Activated CD4-positive, alpha-beta T cell treated with anti-CD3 and anti-CD28 coated beads, Interleukin-2, amount 50 U/mL, for 4 hours (primary cell): ENCODE data around the gene NME4.
A peak's percentile ranks its signal among the peaks of the same experiment; 100 is the strongest.
"Not testable (repeated sequence)": the region's sequence is repeated elsewhere in the genome, so short reads cannot be mapped to it uniquely, and the experiment has no call there.

Experiments
- DNase-seq, 2 experiments: peaks; one replicate each; pipeline ENCODE4 v3.0.0-alpha.2; 2020

NME4 gene

DNA sequence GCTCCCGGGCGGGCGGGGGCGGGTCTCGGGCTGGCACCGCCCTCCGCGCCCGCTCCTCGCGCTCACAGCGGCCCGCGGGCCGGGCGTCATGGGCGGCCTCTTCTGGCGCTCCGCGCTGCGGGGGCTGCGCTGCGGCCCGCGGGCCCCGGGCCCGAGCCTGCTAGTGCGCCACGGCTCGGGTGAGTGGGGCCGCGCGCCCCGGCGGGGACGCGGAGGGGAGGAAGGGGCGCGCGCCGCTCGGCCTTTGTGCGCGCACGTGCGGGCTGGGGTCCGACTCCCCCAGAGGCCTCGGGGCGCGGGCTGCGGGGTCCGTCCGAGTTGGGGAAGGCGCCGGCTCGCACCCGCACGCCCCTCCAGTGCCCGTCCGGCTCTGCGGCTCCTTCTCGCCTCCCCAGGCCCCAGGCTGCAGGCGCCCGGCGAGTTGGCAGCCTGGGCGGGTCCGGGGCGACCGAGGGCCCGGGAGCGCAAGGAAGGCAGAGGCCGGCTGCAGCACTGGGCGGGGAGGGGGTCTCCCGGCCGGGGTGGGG, at the start of gene NME4:
Gene NME4 (plus strand): TSS at position 65 of the 527 bp plus-strand sequence. CDS start 24 bp downstream, at position 89.
- no peak for DNase-seq

DNA sequence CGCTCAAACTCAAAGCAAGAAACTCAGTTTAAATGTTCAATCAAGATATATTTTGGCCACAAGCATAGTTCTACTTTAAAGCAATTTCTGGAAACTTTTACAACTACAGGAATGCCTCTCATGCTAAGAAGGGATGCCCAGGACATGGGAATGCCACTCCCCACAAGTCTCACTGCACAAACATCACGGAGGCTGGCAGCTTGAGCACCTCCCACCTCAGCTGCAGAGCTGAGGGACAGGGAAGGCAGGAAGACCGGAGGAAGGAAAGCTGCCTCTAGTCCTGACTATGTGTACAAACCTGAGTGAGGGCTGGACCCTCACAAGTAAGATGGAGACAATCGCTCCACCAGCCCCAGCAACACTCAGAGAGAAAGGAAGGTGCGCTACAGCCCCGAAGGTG, 49.8 kb upstream of the NME4 start:
- DNase-seq, result no peak

DNA sequence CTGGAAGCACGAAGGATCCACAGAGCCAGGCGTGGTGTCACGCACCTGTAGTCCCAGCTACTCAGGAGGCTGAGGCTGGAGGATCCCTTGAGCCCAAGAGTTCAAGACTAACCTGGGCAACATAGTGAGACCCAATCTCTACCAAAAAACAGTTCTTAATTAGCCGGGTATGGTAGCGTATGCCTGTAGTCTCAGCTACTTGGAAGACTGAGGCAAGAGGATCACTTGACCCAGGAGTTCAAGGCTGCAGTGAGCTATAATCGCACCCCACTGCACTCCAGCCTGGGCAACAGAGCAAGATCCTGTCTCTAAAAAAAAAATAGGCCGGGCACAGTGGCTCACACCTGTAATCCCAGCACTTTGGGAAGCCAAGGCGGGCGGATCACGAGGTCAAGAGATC, 48.5 kb upstream of the NME4 start:
- DNase-seq, result not testable (repeated sequence)

DNA sequence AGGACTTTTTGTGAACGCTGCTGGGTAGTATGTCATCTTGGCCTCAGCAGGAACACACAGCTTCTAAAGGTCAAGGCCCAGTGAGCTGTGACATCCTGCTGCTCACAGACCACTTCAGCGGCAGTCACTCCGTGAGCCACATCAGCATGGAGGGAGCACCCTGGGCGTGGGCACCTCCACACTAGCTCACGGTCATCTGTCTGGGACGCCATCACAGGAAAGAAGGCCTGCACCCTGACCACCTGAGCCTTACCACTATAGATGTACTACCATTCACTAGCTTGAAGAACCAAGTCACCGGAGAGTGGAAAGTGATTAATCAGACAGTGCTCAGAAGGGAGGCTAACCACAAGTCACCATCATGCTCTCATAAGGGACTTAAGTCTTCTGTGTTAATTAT, 47.8 kb upstream of the NME4 start:
- no peak for DNase-seq

DNA sequence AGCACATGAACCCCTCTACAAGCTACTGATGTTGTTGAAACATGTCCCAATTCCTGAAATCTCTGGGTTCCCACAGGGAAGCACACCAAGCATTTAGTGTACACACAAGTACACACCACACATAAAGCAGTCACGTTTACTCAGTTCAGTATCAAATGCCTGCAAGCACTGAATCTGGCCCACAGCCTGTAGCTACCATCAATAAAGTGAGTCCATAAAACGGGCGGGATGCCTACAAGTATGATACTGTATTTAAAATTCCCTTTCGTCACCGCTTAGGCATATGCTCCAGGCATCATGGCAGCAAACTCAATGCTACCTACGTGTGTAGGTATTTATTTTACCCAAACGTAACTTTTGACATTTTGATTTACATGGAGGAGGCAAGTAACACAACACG, 46.8 kb upstream of the NME4 start:
- DNase-seq, result no peak

DNA sequence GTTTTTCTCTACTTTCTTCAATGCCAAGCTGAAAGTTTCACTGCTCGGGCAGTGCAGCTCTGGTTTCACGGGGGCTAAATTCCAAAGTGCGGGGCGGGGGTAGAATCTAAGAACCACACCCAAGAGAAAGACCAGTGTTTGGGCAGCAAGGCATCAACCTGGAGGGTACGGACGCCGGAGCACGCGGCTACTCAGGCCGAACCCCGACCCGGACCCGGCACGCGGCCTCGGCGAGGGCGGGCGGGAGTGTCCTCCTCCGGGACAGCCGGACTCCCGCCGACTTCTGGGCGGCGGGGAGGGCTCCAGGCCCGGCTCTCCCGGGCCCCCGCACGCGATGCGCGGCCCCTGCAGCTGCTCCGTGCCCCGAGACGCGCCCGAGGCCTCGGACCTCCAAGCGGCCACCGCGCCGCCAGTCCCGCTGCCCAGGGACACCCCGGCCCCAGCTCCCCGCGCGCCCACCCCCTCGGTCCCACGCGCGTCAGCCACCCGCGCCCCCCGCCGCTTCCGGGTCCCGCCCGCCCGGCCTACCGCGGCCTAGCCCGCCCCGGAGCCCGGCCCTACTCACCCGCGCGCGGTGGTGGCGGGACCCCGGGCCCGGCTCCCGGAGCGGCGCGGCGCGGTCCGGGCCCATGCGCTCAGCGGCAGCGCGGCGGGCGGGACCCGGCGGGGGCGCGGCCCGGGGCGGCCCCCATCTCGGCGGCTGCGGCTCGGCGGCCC, 45.0 kb upstream of the NME4 start:
- no peak for DNase-seq

DNA sequence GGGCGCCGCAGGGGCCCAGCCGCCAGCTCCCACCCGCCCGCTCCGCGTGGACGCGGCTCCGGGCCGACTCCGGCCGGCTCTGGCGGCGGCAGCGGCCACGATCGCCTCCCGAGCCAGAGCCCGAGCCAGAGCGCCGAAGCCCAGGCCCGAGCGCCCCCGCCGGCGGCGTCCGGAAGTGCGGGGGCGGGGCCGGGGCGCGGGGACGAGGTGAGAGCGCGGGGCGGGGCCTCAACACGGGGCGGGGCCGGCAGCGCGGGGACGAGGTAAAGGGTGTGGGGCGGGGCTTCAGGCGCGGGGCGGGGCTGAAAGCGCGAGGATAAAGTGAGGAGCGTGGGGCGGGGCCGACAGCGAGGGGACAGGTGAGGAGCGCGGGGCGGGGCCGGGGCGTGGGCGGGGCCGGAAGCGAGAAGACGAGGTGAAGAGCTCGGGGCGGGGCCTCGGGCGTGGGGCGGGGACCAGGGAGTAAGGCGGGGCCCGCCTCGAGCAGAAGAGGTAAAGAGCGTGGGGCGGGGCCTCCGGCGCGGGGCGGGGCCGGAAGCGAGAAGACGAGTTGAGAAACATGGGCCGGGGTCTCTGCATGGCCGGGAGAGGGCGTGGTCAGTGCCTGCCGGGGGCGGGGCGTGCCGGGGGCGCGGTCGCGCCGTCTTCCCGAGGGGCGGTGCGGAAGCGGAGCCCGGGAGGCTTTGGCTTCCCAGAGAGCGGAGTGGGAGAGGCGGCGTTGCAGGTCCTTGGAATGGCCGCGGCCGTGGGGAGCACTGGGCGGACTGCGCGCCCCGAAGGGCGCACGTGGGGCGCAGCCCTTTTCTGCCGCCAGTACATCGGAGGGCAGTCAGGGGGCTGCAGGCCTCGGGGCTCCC, 44.2 kb upstream of the NME4 start, which contains the start of gene AXIN1:
Gene AXIN1 (minus strand): TSS at position 177 of the 857 bp plus-strand sequence. CDS start 5,698 bp downstream, outside the sequence.
- DNase-seq, result peak; percentile 100

DNA sequence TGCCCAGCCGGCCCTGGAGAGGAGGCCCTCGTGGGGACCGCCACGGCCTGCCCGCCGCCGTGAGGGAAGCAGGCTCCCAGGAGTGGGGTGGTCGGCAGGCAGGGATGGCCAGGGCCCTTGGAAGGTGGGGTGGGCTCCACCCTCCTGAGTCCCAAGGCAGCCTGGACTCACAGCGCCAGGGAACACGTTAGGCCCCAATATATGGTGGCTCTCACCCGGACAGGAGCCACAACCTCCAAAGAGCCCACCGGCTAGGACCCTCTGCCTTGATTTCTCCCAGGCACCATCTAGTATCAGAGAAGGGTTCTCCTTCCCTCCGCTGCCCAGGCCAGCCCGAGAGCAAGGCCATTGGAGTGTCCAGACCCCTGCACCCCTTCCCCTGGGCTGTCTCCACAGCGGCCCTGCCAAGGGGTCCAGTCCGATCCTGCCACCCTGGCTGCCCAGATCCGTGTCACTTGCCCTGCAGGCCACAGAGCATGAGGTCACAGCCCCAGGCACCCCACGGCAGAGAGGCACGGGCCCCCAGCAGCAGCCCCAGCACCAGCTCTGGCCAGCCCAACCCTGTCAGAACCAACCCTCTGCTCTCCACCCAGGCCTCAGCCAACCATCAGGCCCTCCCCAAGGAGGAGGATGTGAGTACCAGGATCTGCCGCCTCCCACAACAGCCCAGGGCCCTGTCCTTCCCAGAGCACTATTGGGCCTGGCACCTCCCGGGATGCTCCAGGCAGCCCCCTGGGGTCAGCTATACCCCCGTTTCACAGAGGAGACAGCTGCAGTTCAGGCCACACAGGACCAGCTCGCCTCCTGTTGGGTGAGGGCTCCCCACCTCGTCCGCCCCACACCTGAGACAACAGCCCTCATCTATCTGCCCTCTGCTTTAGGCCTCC, 43.4 kb upstream of the NME4 start:
- no peak for DNase-seq

DNA sequence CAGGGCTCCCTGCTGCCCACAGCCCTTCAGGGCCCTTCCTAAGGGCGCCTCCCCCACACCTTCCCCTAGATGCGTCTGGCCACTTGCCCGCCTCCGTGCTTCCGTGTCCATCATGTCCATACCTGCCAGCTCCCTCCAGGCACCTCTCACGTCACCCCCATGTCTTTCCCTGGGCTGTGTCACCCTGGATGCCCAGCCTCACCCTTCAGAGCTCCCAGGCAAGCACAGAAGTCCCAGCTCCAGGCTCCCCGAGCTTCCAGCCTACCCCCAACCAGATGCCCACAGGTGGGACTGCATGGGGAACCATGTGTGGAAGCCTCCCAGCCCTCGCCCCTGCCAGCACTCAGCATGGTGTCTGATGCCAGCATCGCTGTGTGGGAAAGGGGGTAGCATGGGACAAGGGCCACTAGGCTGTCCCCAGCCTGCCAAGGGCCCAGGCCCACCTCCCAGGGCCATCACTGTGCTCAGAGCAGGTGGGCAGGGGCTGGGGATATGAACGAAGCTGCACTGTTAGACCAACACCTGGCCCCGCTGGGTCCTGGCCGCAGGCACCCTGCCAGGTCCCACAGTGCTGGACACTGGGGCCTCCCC, 42.6 kb upstream of the NME4 start:
- DNase-seq, result no peak

DNA sequence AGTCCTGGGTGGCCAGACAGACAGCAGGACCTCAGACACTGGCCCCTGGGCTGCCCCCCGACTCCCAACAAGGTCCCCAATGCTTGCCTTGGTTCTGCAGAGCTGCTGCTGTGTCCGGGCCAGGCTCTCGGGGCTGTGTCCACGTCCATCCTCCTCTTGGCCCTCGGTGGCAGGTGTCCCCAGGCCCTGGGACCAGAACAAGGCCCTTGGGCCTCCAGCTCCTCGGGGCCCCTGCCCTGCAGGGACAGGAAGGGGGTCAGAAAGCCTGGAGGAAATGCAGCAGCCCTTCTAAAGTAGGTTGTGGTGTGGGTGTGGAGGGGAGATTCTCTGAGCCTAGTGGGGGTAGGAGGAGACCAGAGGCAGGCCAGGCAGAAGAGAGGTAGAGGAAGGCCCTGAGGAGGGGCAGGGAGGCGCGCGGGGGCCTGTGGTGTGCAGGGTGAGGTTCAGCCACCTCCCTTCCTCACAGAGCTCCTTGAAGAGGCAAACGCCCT, 42.0 kb upstream of the NME4 start:
- DNase-seq, result peak; percentile 18 to 26

DNA sequence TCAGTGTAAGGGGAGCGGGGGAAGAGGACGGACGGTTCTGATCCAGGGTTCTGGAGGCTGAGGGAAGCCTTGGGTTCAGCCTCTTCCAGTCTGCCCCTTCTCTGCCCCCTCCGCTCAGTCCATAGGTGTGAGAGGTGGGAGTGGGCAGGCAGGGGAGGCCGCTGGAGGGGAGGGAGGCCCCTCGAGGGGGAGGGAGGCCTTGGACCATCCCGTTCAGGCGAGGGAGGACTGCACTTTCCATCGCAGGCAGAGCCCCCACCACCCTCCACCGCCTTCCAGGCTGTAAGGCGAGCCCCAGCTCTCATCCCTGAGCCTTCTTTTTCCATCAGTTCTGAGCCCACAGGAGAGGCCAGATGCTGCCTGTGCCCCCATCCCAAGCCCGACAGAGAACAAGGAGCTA, 40.3 kb upstream of the NME4 start:
- DNase-seq, result no peak

DNA sequence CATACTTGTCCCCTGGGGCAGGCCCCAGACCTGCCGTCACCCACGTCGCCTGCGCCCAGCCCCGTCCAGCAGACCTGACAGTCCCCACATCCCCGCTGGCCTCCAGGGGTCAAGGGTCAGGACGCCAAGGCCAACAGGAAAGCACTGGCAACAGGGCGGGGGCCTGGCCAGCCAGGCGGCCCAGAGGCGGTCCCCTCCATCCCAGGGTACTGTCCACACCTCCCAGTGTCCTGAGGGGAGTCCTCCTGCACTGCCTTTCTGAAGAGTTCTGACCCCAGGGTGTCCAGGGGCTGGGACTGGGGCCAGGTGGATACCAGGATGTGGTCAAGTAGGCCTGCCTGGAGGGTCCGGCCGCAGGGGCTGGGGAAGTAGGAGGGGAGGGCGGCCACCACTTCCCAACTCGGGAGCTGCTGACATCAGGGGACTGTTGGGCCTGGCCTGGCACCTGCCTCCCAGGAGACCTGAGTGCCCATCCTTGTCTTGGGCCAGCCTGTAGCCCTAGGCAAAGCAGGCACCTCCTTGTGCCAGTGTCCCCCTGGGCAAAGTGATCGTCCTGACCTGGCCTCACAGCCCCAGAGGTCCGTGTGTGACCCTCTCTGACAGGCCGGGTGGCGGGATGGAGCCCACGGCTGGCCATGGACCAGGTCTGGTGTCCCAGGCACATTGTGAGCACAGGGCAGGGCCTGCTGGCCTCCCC, 37.8 kb upstream of the NME4 start:
- DNase-seq, result no peak

DNA sequence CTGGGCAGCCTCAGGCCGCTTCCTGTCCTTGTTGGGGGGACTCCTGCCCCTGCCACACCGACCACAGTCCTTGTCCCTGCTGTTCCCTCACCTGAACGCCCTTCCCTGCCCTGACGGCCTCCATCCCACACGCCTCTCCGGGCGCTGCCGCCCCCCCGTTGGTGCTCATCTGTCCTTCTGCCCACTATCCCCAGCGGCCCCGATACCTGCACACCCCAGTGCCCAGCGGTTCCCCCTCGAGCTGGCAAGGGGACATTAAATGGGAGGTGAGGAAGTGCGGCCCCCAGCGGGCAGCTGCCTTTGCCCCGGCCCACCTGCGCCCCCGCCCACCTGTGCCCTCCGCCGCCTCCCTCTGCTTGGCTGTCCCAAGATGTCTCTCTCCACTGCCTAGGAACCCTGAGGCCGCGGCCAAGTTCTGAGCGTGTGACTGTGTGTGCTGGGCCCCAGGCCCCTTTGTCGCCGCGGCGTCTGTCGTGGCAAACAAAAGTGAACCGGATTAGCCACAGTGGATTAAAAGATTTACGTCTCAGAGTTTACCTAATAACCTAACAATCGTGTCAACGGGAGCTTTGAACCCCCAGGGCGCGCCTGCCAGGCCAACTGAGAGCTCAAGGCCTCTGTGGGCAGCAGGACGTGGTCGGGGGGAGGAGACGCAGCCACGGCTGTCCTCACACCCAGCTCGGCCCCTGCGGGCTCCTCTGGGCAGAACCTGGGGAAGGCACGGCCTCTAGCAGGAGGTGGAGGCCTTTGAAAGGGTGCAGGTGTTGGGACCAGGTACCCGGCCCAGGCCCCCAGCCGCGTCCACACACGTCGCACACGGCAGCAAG, 36.9 kb upstream of the NME4 start:
- DNase-seq, result no peak

DNA sequence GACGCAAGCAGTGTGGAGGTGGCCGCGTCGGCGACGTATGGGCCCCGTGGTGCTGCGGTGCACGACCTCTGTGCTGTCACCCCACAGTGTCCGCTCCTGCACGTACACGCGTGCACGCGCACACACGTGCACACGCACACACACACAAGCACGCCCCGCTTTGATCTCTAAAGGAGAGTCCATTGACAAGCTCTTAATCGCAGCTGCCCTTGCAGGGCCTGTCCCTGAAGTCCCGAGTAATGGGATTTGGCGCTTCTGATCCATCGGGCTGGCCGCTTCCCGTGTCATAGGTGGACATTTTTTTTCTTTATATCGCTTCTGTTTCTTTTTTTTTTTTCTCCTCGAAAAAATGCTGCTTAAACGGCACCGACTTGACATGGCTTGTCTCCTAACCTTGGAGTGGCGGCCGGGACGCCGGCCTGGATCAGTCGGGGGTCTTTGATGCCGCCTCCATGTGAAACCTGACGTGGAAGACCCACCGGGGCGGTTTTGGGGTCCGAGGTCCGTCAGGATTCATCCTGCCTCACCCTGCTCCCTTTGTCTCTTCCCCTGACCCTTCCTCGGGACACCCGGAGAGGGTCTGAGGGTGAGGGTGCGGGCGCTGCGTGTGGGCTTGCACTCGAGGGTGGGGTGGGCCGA, 36.2 kb upstream of the NME4 start:
- DNase-seq, result no peak

DNA sequence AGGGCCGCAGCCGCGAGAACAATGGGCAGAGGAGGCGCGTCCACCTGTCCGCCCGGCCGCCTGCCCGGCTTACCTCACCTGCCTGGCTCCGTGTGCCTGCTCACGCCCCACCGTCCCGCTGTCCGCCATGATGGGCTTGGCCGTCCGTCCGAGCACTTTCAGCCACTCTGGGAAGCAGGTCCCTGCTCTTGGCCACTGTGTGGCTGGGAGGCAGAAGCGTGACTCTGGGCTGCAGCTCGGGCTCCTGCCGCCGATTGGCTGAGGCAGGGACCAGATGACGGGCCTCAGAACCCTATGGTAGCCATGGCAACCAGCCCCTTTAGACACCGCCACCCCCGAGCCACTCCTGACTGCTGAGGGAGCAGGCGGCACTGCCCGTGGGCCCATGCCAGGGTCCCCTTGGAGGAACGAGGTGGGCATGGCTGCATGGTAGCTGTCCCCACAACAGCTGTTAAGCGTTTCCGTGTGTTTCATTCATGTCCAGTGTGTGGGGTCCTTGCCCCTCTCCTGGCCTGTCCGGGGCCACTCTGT, 35.6 kb upstream of the NME4 start:
- no peak for DNase-seq

DNA sequence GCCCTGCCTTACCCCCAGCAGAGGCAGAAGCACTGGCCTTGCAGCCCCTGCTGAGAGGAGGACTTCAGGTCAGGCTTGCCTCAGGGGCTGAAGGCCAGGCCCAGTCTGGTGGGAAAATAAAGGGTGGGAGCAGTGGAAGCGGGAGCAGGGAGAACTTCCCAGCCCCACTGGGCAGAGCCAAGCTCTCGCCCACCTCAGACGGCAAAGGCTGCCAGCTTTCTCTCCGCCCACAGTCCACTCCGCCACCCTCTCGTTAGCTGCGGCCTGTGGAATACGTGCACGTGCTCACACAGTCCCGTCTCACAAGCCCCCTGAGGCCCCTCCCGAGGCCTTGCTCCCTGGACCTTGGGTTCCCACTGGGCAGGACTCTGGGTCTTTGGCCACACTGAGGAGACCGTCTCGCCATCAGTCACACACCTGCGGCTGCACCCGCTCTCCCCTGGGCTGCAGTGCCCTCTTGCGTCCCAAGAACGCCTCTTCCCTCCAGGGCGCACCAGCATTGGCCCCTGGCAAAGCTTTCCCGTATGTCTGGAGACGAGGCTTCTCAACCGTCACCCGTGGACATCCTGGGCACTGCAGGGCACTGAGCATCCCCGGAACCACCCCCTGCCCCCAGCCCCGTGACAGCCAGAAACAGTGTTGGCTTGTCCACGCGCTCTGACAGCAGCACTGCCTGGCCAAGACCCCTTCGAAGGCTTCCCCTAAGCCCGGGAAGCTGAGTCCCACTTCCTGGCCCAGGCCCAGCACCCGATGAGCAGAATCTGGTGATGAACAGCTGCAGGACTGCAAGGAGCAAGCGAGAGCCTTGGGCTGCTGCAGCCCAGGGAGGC, 34.9 kb upstream of the NME4 start:
- peak; percentile 68 to 70 for DNase-seq

DNA sequence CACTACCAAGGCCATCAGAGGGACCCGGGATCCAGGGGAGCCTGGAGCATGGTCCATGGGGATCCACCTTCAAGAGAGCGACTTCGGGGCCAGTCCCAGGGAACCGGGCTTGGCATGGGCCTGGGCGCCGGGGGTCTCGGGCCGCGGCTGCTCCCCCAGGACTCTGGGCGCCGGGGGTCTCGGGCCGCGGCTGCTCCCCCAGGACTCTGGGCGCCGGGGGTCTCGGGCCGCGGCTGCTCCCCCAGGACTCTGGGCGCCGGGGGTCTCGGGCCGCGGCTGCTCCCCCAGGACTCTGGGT, 34.3 kb upstream of the NME4 start:
- not testable (repeated sequence) for DNase-seq

DNA sequence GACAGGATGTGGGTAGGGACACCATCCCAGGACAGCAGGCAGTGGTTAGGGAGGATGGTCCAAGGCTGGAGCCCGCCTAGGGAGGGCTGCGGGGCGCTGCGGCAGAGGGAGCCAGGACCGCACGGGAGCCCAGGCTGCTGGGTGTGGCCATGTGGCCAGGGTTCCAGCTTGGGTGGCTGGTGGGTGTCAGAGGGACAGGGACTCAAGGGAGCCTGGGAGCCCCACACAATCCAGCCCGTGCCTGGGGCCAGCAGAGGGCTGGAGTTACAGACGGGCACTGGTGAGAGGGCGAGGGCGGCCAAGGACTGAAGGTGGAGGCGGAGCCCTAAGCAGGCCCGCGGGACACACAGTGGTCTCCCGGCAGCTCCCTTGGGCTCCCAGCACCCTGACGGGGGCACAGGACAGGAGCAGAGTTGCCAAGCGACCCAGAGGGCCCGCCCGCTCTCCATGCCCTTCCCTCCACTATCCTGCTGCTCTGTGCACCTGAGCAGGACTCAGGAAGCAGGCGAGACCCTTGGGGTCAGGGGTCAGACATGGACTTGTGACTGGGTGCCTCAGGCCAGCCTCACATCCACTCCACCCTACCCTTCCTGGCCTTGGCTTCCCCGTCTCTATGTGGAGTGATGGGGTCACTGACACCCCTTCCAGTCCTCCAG, 33.8 kb upstream of the NME4 start:
- no peak for DNase-seq
